Cortex of kidney (tissue), 1 donor: Measurements from ENCODE around the gene RCAN2.

Source experiments
- DNase-seq: peaks from one replicate; lab custom pipeline; 2025; lab: John Stamatoyannopoulos, UW

Gene RCAN2

GRCh38 chr6:46491201-46491627 is at the start of gene RCAN2:
TSS of gene RCAN2 (minus strand) at chr6:46491449.
- DNase-seq = no peak

DNA sequence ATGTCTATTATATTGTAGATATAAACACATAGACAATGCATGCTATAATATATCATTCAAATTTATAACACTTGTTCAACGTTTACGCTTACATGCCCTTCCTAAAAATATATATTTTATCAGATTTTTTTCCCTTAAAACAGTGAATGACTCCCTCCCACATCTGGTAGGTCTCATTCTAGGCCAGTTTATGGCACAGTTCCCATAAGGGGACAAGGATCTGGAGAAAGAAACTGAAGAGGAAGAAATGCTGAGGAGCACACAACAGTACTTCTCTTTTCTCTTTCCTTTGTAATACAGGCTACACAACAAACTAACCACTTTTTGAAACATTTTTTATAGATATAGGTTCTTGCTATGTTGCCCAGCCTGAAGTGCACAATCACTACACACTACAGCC is 48.6 kb upstream of the RCAN2 start:
- no peak for DNase-seq

DNA sequence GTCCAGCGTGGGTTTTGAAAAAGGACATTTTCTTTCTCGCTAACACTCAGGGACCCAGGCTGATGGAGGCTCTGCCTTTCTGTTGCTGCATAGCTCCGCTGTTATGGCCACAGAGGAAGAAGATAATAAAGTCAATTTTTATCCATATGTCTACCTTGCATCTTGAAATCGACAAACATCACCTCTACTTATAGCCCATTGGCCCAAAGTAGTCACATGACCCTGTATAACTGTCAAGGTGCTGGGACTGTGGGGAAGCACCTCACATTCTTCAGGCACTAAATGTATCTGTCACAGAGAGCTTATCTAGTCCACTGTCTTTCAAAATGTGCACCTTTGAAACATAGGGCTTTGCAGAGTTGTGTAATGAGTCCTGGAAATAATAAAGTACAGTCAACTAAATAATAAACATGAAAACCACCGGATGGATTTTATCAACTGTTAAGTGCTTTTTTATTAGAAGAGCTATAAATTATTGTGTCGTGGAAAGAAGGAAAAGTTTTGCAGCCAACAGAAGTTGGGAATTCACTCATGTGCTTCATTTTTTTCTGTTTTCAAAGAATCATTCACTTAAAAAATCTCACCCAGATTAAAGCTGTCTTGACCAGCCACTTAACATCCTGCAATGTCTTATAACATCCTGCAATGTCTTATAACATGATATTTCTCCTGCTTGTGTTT is 47.7 kb upstream of the RCAN2 start:
- DNase-seq = no peak

- no peak for DNase-seq
Observed at GRCh38 chr6:46530896-46531295, 39.6 kb upstream of the RCAN2 start.

DNA sequence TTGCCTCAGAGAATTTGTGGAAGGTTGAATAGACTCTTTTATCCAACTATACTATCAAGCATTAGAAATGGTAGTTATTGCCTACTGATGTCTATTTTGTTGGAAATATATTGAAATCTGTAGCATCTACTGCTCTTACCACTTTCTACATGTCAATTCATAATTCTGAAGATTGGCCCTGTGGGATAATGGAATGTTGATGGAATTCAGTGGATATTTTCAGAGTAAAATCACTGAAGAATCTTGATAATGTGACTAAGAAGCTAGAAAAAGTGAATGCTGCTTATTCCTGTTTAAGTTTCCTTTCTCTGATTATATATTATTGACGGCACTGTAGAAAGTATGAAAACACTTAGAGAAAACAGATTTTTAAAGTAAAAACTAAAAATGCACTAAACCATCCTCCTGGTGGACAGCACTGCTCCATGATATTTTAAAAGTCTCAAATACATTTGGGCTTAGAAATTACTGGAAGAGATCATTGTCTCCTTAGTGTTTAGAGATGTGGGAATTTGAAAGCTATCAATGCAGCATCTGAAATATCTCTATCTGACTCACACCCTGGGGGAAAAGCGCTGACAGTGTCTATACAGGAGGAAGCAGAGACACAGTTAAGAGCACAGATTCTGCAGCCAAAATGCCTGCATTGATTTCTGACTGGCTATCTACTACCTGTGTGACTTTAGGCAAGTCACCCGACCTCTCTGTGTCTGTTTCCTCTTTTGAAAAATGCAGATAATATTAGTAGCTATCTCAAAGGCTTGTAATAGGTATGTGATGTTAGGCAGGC is 37.9 kb upstream of the RCAN2 start:
- no peak for DNase-seq

DNA sequence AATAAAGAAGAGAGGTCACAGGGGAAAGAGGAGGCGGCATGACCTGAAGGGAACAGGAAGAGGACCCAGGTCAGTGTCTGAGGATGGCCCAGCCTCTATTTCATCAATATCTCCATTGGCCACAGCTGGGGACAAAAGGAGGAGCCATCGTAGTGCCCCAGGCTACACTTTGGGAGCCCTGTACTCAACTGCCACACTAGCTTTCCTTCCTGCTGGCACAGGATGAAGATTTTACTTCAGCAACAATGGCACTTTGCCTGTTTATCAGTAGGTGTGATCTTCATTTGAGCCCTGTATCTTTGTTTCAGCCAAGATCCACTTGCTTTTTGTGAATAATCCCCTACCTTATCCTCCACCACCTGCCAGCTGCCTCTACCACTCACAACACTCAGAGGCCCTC is 35.4 kb upstream of the RCAN2 start:
- no peak for DNase-seq

DNA sequence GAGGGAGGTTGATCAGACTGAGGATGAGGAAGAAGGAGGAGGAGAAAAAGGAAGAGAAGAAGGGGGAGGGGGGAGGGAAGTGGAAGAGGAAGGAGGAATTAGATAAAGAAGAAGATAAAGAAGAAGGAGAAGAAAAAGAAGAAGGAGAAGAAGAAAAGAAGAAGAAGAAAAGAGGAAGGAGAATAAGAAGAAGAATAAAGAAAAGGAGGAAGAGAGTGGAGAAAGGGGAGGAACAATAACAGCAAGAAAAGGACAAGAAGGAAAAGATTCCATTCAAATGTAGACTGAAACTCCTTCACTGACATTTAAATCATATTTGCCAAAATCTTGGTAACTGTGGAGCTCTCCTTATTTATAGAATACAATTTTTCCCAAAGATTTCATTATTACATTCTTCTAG is 34.3 kb upstream of the RCAN2 start:
- DNase-seq = no peak

- DNase-seq = no peak
Observed at GRCh38 chr6:46521464-46521971, 30.3 kb upstream of the RCAN2 start.

GRCh38 chr6:46517202-46517601 is 26.0 kb upstream of the RCAN2 start:
- DNase-seq = no peak

DNA sequence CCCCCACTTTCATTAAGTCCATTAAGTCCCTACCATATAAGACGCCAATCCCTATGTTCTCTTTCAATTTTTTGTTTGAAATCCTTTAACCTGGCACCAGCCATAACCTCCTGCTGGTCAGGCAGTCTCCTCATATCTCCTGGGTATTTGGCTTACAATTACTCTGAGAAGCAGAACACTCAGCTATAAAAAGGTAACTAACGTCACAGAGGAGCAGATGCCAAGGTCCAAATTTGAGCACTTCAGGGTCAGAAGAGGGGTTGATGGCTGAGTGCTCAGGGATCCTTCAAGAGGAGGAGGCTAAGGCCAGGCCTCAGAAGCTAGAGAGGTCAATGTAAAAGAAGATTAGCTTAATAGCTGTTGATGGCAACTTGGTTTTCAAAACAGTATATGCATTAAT is 22.3 kb upstream of the RCAN2 start:
- no peak for DNase-seq

- no peak for DNase-seq
Observed at GRCh38 chr6:46511320-46511719, 20.1 kb upstream of the RCAN2 start.

GRCh38 chr6:46510651-46511050 is 19.4 kb upstream of the RCAN2 start:
- DNase-seq = no peak

DNA sequence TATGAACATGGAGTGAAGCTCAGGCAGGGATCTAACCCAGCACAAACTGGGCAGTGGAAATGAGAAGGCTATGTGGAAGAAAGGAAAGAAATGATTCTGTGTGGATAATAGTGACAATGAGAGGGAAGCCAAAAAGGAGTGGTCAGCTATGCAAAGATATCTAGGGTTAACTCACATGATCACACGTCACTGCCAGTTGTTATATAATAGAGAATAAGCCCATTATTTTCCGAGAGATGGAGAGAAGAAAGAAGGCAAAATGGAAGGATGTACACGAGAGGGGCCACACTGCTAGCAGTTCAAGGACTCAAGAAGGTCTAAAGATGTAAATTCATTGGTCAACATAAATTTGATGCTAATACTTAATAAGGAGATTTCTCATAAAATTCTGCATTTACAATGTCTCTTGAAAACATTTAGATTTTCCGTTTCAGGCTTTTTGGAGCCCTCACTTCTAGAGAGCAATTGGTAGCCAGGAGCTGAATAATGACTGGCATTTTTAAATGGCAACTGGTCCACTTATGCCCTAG is 18.8 kb upstream of the RCAN2 start:
- DNase-seq = no peak

GRCh38 chr6:46509063-46509462 is 17.8 kb upstream of the RCAN2 start:
- no peak for DNase-seq

DNA sequence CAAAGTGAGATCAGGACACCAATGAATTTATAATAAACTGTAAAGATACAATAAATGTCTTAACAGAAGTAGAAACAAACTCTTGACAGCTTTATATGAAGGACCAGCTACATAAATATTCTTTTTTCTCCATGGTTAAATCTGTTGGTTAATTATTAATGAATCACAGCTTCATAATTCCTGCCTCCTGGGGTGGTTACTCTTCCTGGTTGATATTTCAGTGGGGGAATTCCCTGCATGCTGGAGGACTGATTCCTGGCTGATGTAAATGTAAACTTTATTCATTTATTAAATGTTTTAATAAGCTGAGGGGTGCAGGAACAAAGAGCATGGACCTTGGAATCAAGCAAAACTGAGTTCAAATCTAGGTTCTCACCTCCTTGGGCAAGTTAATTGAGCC is 16.2 kb upstream of the RCAN2 start:
- DNase-seq = no peak

GRCh38 chr6:46505693-46506512 is 14.7 kb upstream of the RCAN2 start:
- no peak for DNase-seq

DNA sequence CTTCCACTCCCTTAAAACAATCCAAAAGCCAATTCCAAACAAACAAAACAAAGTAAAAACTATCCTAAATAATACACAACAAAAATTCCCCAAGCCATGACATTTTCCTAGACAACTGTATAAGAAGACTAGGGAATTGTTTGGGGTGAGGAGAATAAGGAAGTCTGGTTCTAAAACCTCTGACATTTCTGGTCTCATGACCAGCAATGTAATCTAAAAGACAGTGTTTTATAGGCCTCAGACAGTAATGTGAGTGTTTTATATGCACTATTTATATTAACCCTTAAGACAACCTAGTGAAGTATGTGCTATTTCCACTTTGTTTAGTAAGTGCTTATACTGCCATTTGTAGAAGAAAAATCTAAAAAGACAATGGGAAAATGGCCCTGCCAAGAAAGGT is 13.0 kb upstream of the RCAN2 start:
- DNase-seq = no peak

- DNase-seq = no peak
Observed at GRCh38 chr6:46502486-46503119, 11.4 kb upstream of the RCAN2 start.

- no peak for DNase-seq
Observed at GRCh38 chr6:46501136-46502089, 10.2 kb upstream of the RCAN2 start.

GRCh38 chr6:46500382-46500781 is 9.1 kb upstream of the RCAN2 start:
- DNase-seq = no peak
